Endometrium (tissue), 2 donors: ENCODE measurements around the gene PCED1B.
"Not testable (repeated sequence)": the region's sequence is repeated elsewhere in the genome, so short reads cannot be mapped to it uniquely, and the experiment has no call there.

Experiments
- FAIRE-seq: peaks from 2 replicates; lab custom pipeline; 2012; peaks lifted over from hg19 to GRCh38; lab: Jason Lieb, UNC
- donor health status: control.
- donor health status: control.

Gene PCED1B

GRCh38 chr12:47166365-47166764 lies 86.9 kb downstream of the PCED1B start:
- no peak for FAIRE-seq

- not testable (repeated sequence) for FAIRE-seq
Observed at GRCh38 chr12:47170281-47170680, 90.9 kb downstream of the PCED1B start.

GRCh38 chr12:47178014-47178413 lies 98.6 kb downstream of the PCED1B start:
- no peak for FAIRE-seq

- not testable (repeated sequence) for FAIRE-seq
Observed at GRCh38 chr12:47182164-47182938, 102.9 kb downstream of the PCED1B start.

- FAIRE-seq: no peak
Observed at GRCh38 chr12:47184229-47184628, 104.8 kb downstream of the PCED1B start.

GRCh38 chr12:47184813-47185212 lies 105.4 kb downstream of the PCED1B start:
- no peak for FAIRE-seq

GRCh38 chr12:47186246-47186645 lies 106.8 kb downstream of the PCED1B start:
- no peak for FAIRE-seq

GRCh38 chr12:47188576-47189441 lies 109.4 kb downstream of the PCED1B start:
- FAIRE-seq: no peak

GRCh38 chr12:47189728-47190127 lies 110.3 kb downstream of the PCED1B start:
- FAIRE-seq: no peak

- FAIRE-seq: no peak
Observed at GRCh38 chr12:47190271-47190750, 110.9 kb downstream of the PCED1B start.

GRCh38 chr12:47190905-47191304 lies 111.5 kb downstream of the PCED1B start:
- no peak for FAIRE-seq

- FAIRE-seq: no peak
Observed at GRCh38 chr12:47192051-47192450, 112.6 kb downstream of the PCED1B start.

GRCh38 chr12:47193066-47193465 lies 113.6 kb downstream of the PCED1B start:
- FAIRE-seq: no peak

GRCh38 chr12:47194501-47194900 lies 115.1 kb downstream of the PCED1B start:
- FAIRE-seq: no peak

- FAIRE-seq: no peak
Observed at GRCh38 chr12:47200446-47200845, 121.0 kb downstream of the PCED1B start.

GRCh38 chr12:47201190-47201589 lies 121.8 kb downstream of the PCED1B start:
- not testable (repeated sequence) for FAIRE-seq

- FAIRE-seq: no peak
Observed at GRCh38 chr12:47202176-47202575, 122.8 kb downstream of the PCED1B start.

- FAIRE-seq: no peak
Observed at GRCh38 chr12:47205532-47206449, 126.4 kb downstream of the PCED1B start.

GRCh38 chr12:47206450-47207339 lies 127.3 kb downstream of the PCED1B start:
- FAIRE-seq: no peak

GRCh38 chr12:47207340-47207717 lies 127.9 kb downstream of the PCED1B start:
- no peak for FAIRE-seq

GRCh38 chr12:47207829-47208248 lies 128.4 kb downstream of the PCED1B start:
- FAIRE-seq: no peak
